CD4-positive, alpha-beta T cell (primary cell): Measurements from ENCODE around the gene TRIM71. TPM values are rescaled to one million over a fixed set of nuclear protein-coding genes. Genes with fewer than 3 reads are reported as not detected.

ENCODE experiments used
- ATAC-seq: fragments of 200-7000 bp; cut with Tn5 transposase; one replicate; pipeline ENCODE4 v1.10.0; 2022; ENCODE audit warnings: mild to moderate bottlenecking; ENCODE audit not compliant: poor library complexity
- CTCF ChIA-PET: fragments of 350-600 bp; sonication (Branson Sonifier 250); formaldehyde crosslinking; loops from one replicate; lab custom pipeline; 2021; ENCODE audit warnings: antibody characterized with exemption, inconsistent platforms; lab: Charles Lee
- POLR2A ChIA-PET: fragments of 350-600 bp; sonication (Branson Sonifier 250); formaldehyde crosslinking; loops from one replicate; lab custom pipeline; 2021; ENCODE audit warnings: antibody characterized with exemption, inconsistent platforms; lab: Charles Lee
- DNase-seq, 14 experiments: peaks; one replicate each; pipeline ENCODE4 v3.0.0-alpha.2; 2013 to 2020; ENCODE audit warnings: mixed read lengths in 2 of 14
- H3K27ac ChIP-seq, 2 donors: one replicate each; pipeline versions ENCODE4 v1.5.1 to v1.7.0; 2013; ENCODE audit warnings: low read length in 2 of 2, low read depth in 1 of 2, mild to moderate bottlenecking in 1 of 2
- H3K27me3 ChIP-seq, 2 experiments: 1 replicate in 1 of 2; 2 replicates in 1 of 2; pipeline versions ENCODE4 v1.6.1 to v1.7.0; 2013; ENCODE audit warnings: low read length in 2 of 2, control low read depth in 1 of 2, mild to moderate bottlenecking in 1 of 2, moderate library complexity in 1 of 2; ENCODE audit not compliant: insufficient read depth in 2 of 2, control insufficient read depth in 1 of 2
- H3K36me3 ChIP-seq: one replicate; pipeline ENCODE4 v1.6.1; 2013; ENCODE audit warnings: low read length, control low read depth; ENCODE audit not compliant: insufficient read depth
- H3K4me1 ChIP-seq: one replicate; pipeline ENCODE4 v1.6.1; 2013; ENCODE audit warnings: low read length, control low read depth; ENCODE audit not compliant: insufficient read depth
- H3K4me3 ChIP-seq: one replicate; pipeline ENCODE4 v1.5.1; 2013; ENCODE audit warnings: mild to moderate bottlenecking, low read length, moderate library complexity
- H3K9me3 ChIP-seq, 2 experiments: 1 replicate in 1 of 2; 2 replicates in 1 of 2; pipeline versions ENCODE4 v1.6.1 to v1.7.0; 2013; ENCODE audit warnings: low read length in 2 of 2, mild to moderate bottlenecking in 2 of 2, control low read depth in 1 of 2, moderate library complexity in 1 of 2; ENCODE audit not compliant: control insufficient read depth in 1 of 2, insufficient read depth in 1 of 2
- H3K27ac Mint-ChIP-seq: one replicate; pipeline ENCODE4 v1.8.0; 2020; ENCODE audit warnings: mixed read lengths
- H3K27me3 Mint-ChIP-seq: one replicate; pipeline ENCODE4 v1.8.0; 2021; ENCODE audit warnings: mixed read lengths
- H3K36me3 Mint-ChIP-seq: one replicate; pipeline ENCODE4 v1.8.0; 2021; ENCODE audit warnings: low read depth, mixed read lengths
- H3K4me1 Mint-ChIP-seq: one replicate; pipeline ENCODE4 v1.8.0; 2021; ENCODE audit warnings: low read depth, mixed read lengths
- H3K4me3 Mint-ChIP-seq: one replicate; pipeline ENCODE4 v1.8.0; 2020; ENCODE audit warnings: mild to moderate bottlenecking, mixed read lengths
- H3K9me3 Mint-ChIP-seq: one replicate; pipeline ENCODE4 v1.8.0; 2020; ENCODE audit warnings: mixed read lengths
- CTCF ChIP-seq: fragments of 200-600 bp; IDR thresholded peaks from one replicate; pipeline ENCODE4 v1.8.0; 2022; ENCODE audit warnings: antibody characterized with exemption, mild to moderate bottlenecking
- intact Hi-C, 2 experiments: fragments of 100-400 bp; cut with DNase I in 1 of 2; cut with micrococcal nuclease in 1 of 2; formaldehyde crosslinking; loops; one replicate each; pipeline versions ENCODE4 v1.15.1 to v1.9.0; 2023 to 2025; cut with DNase I, micrococcal nuclease
- total RNA-seq, 174 experiments: library from RNA in 2 of 174; stranded (reverse) in 2 of 174; gene quantifications; one replicate each; pipeline ENCODE4 v1.2.3 and lab custom pipeline; 2021 to 2026

TRIM71 gene
- total RNA-seq, 2 experiments from 2014 or later: 0.03 TPM; not detected in 1

GRCh38 chr3:32861681-32862080 lies 43.9 kb downstream of the TRIM71 start:
- intact Hi-C loops: no loop called here
- DNase-seq (no peak), ATAC-seq (no peak)
- Mint-ChIP-seq H3K36me3 (no peaks in the 10 kb centered on the region), H3K27ac (no peak overlapping the region), H3K4me1 (no peaks in the 10 kb centered on the region), H3K4me3 (no peak overlapping the region), H3K27me3 (no peaks in the 10 kb centered on the region), H3K9me3 (no peaks in the 10 kb centered on the region)
- CTCF ChIA-PET: no interaction called here
- H3K4me1 ChIP-seq: no peaks in the 10 kb centered on the region
- H3K36me3 ChIP-seq: no peaks in the 10 kb centered on the region
- no peak overlapping the region for H3K4me3 ChIP-seq
- no peak overlapping the region for H3K27ac ChIP-seq
- H3K9me3 ChIP-seq: no peaks in the 10 kb centered on the region
- POLR2A ChIA-PET: no interaction called here
- H3K27me3 ChIP-seq: no peaks in the 10 kb centered on the region
- no peak for TF ChIP-seq CTCF

- POLR2A ChIA-PET: no interaction called here
- Mint-ChIP-seq H3K9me3 (no peaks in the 10 kb centered on the region), H3K4me3 (no peak overlapping the region), H3K27me3 (no peaks in the 10 kb centered on the region), H3K27ac (no peak overlapping the region), H3K36me3 (no peaks in the 10 kb centered on the region), H3K4me1 (no peaks in the 10 kb centered on the region)
- DNase-seq (no peak), ATAC-seq (no peak)
- intact Hi-C loops: no loop called here
- no peaks in the 10 kb centered on the region for H3K27me3 ChIP-seq
- H3K27ac ChIP-seq: no peak overlapping the region
- TF ChIP-seq CTCF: no peak
- no peaks in the 10 kb centered on the region for H3K4me1 ChIP-seq
- no peaks in the 10 kb centered on the region for H3K9me3 ChIP-seq
- no peak overlapping the region for H3K4me3 ChIP-seq
- H3K36me3 ChIP-seq: no peaks in the 10 kb centered on the region
- CTCF ChIA-PET: no interaction called here
Measured at GRCh38 chr3:32862247-32862935, 44.6 kb downstream of the TRIM71 start.

GRCh38 chr3:32862936-32863487 lies 45.2 kb downstream of the TRIM71 start:
- ATAC-seq (no peak), DNase-seq (no peak)
- Histone ChIP-seq H3K36me3 (no peaks in the 10 kb centered on the region), H3K4me3 (no peak overlapping the region), H3K9me3 (no peaks in the 10 kb centered on the region), H3K27me3 (no peaks in the 10 kb centered on the region), H3K4me1 (no peaks in the 10 kb centered on the region), H3K27ac (no peak overlapping the region)
- intact Hi-C loops: no loop called here
- Mint-ChIP-seq H3K9me3 (no peaks in the 10 kb centered on the region), H3K27me3 (no peaks in the 10 kb centered on the region), H3K4me1 (no peaks in the 10 kb centered on the region), H3K4me3 (no peak overlapping the region), H3K36me3 (no peaks in the 10 kb centered on the region), H3K27ac (no peak overlapping the region)
- ChIA-PET CTCF (no interaction called here), POLR2A (no interaction called here)
- TF ChIP-seq CTCF: no peak
